MM.1S (cell line): Measurements from ENCODE around the gene LARGE1.

Experiments used
- DNase-seq: peaks from one replicate; pipeline ENCODE4 v3.0.0-alpha.2; 2015
- H2AFZ ChIP-seq: fragments of 300-600 bp; sonication (generic); 2 replicates; pipeline ENCODE4 v1.6.0; 2016; ENCODE audit warnings: antibody characterized with exemption, low read length
- H3F3A ChIP-seq: fragments of 300-600 bp; sonication (generic); 2 replicates; pipeline ENCODE4 v1.6.1; 2016; ENCODE audit warnings: mild to moderate bottlenecking, antibody characterized with exemption, low read length, moderate library complexity, mixed read lengths; ENCODE audit not compliant: insufficient read depth
- H3K27ac ChIP-seq: fragments of 300-600 bp; sonication (generic); 2 replicates; pipeline ENCODE4 v1.5.1; 2016; ENCODE audit warnings: mild to moderate bottlenecking, low read length
- H3K27me3 ChIP-seq: fragments of 300-600 bp; sonication (generic); replicated peaks from 2 replicates; pipeline ENCODE4 v1.6.0; 2016; ENCODE audit warnings: low read length; ENCODE audit not compliant: insufficient read depth
- H3K36me3 ChIP-seq: fragments of 300-600 bp; sonication (generic); replicated peaks from 2 replicates; pipeline ENCODE4 v1.6.1; 2016; ENCODE audit warnings: mild to moderate bottlenecking, low read length, mixed read lengths; ENCODE audit not compliant: insufficient read depth
- H3K4me1 ChIP-seq: fragments of 300-600 bp; sonication (generic); 2 replicates; pipeline ENCODE4 v1.6.1; 2016; ENCODE audit warnings: low read length, mixed read lengths
- H3K4me2 ChIP-seq: fragments of 300-600 bp; sonication (generic); 2 replicates; pipeline ENCODE4 v1.6.0; 2016; ENCODE audit warnings: low read depth, low read length
- H3K4me3 ChIP-seq: fragments of 300-600 bp; sonication (generic); 2 replicates; pipeline ENCODE4 v1.5.1; 2016; ENCODE audit warnings: low read length, mixed read lengths
- H3K79me2 ChIP-seq: fragments of 300-600 bp; sonication (generic); 2 replicates; pipeline ENCODE4 v1.6.1; 2016; ENCODE audit warnings: mixed run types, low read length, mixed read lengths
- H3K9ac ChIP-seq: fragments of 300-600 bp; sonication (generic); 2 replicates; pipeline ENCODE4 v1.6.1; 2016; ENCODE audit warnings: low read length, mixed read lengths
- H3K9me2 ChIP-seq: fragments of 300-600 bp; sonication (generic); replicated peaks from 2 replicates; pipeline ENCODE4 v1.6.1; 2016; ENCODE audit warnings: mild to moderate bottlenecking, low read length, mixed read lengths; ENCODE audit not compliant: insufficient read depth
- H3K9me3 ChIP-seq: fragments of 300-600 bp; sonication (generic); replicated peaks from 2 replicates; pipeline ENCODE4 v1.6.1; 2016; ENCODE audit warnings: mild to moderate bottlenecking, low read length, mixed read lengths; ENCODE audit not compliant: insufficient read depth
- H4K20me1 ChIP-seq: fragments of 300-600 bp; sonication (generic); 2 replicates; pipeline ENCODE4 v1.6.1; 2016; ENCODE audit warnings: mild to moderate bottlenecking, low read length, moderate library complexity, mixed read lengths; ENCODE audit not compliant: insufficient read depth
- CTCF ChIP-seq: fragments of 300-600 bp; sonication (generic); IDR thresholded peaks from 2 replicates; pipeline ENCODE4 v1.5.1; 2016; ENCODE audit warnings: antibody characterized with exemption, low read length, mixed read lengths
- EZH2 ChIP-seq: fragments of 300-600 bp; sonication (generic); optimal IDR thresholded peaks from 2 replicates; pipeline ENCODE3; 2017; ENCODE audit warnings: low read depth, mild to moderate bottlenecking, antibody characterized with exemption, low read length, mixed read lengths
- EZH2phosphoT487 ChIP-seq: fragments of 300-600 bp; sonication (generic); IDR thresholded peaks from 2 replicates; pipeline ENCODE4 v1.6.1; 2018; ENCODE audit warnings: antibody characterized with exemption, low read length

The LARGE1 gene

GRCh38 chr22:33597274-33597985 is 322.8 kb downstream of the LARGE1 start:
- H4K20me1 ChIP-seq = no peaks in the 10 kb centered on the region
- no peaks in the 10 kb centered on the region for H3K27me3 ChIP-seq
- H3K4me1 ChIP-seq = no peaks in the 10 kb centered on the region
- no peak for DNase-seq
- H3F3A ChIP-seq = no peaks in the 10 kb centered on the region
- H3K4me3 ChIP-seq = no peak overlapping the region
- H3K79me2 ChIP-seq = no peaks in the 10 kb centered on the region
- H3K9ac ChIP-seq = no peak overlapping the region
- H3K9me3 ChIP-seq = no peaks in the 10 kb centered on the region
- no peaks in the 10 kb centered on the region for H3K9me2 ChIP-seq
- no peak for TF ChIP-seq EZH2
- no peak for TF ChIP-seq CTCF
- no peak for TF ChIP-seq EZH2phosphoT487
- H2AFZ ChIP-seq = no peak overlapping the region
- no peak overlapping the region for H3K27ac ChIP-seq
- H3K36me3 ChIP-seq = no peaks in the 10 kb centered on the region
- H3K4me2 ChIP-seq = no peak overlapping the region

GRCh38 chr22:33593818-33594217 is 326.5 kb downstream of the LARGE1 start:
- no peak overlapping the region for H2AFZ ChIP-seq
- H3K79me2 ChIP-seq = peaks cover 3% of the 10 kb centered on the region; the same call in 1 of the 2 replicates
- no peaks in the 10 kb centered on the region for H3K4me1 ChIP-seq
- no peak overlapping the region for H3K4me2 ChIP-seq
- H3K27ac ChIP-seq = no peak overlapping the region
- H3K9me3 ChIP-seq = no peaks in the 10 kb centered on the region
- no peaks in the 10 kb centered on the region for H3K27me3 ChIP-seq
- H3K4me3 ChIP-seq = no peak overlapping the region
- no peaks in the 10 kb centered on the region for H4K20me1 ChIP-seq
- H3F3A ChIP-seq = no peaks in the 10 kb centered on the region
- no peaks in the 10 kb centered on the region for H3K9me2 ChIP-seq
- TF ChIP-seq EZH2 (no peak), EZH2phosphoT487 (no peak), CTCF (no peak)
- H3K36me3 ChIP-seq = no peaks in the 10 kb centered on the region
- no peak for DNase-seq
- no peak overlapping the region for H3K9ac ChIP-seq

- DNase-seq = no peak
- Histone ChIP-seq H4K20me1 (no peaks in the 10 kb centered on the region), H3K9me3 (no peaks in the 10 kb centered on the region), H3K79me2 (peaks cover 3% of the 10 kb centered on the region; the same call in 1 of the 2 replicates), H3K27ac (no peak overlapping the region), H2AFZ (no peak overlapping the region), H3K4me1 (no peaks in the 10 kb centered on the region), H3K4me3 (no peak overlapping the region), H3F3A (no peaks in the 10 kb centered on the region), H3K9ac (no peak overlapping the region), H3K36me3 (no peaks in the 10 kb centered on the region), H3K4me2 (no peak overlapping the region), H3K9me2 (no peaks in the 10 kb centered on the region), H3K27me3 (no peaks in the 10 kb centered on the region)
- TF ChIP-seq EZH2phosphoT487 (no peak), EZH2 (no peak), CTCF (no peak)
Observed at GRCh38 chr22:33591946-33592345, 328.3 kb downstream of the LARGE1 start.
